GM12878 (cell line): ENCODE results near the gene GALNT11. TPM values are rescaled to one million over a fixed set of nuclear protein-coding genes. Genes with fewer than 3 reads are reported as not detected.

Experiments
- BACH1 ChIP-seq: fragments of 450-650 bp; IDR thresholded peaks from 2 replicates; pipeline ENCODE4 v1.6.1; 2017; ENCODE audit warnings: mild to moderate bottlenecking, borderline replicate concordance
- BHLHE40 ChIP-seq, 2 experiments: fragments of 450-650 bp in 1 of 2; IDR thresholded peaks; 2 replicates each; pipeline ENCODE4 v1.6.1; 2011 to 2017; ENCODE audit warnings: low read depth in 2 of 2, borderline replicate concordance in 1 of 2, improper control_type of control experiment in 1 of 2, low read length in 1 of 2, mild to moderate bottlenecking in 1 of 2
- CBX5 ChIP-seq: sonication (generic); IDR thresholded peaks from 2 replicates; pipeline ENCODE4 v1.6.1; 2016; ENCODE audit warnings: low read depth, moderate library complexity, mild to moderate bottlenecking, inconsistent platforms
- CEBPB ChIP-seq, 2 experiments: fragments of 150-350 bp in 1 of 2; IDR thresholded peaks; 2 replicates each; pipeline ENCODE4 v1.6.1; 2012 to 2014; ENCODE audit warnings: low read depth in 2 of 2, low read length in 2 of 2, borderline replicate concordance in 1 of 2, inconsistent platforms in 1 of 2
- MAX ChIP-seq: IDR thresholded peaks from 2 replicates; pipeline ENCODE4 v1.6.1; 2012; ENCODE audit warnings: low read depth, low read length, improper control_type of control experiment
- MYC ChIP-seq: IDR thresholded peaks from 2 replicates; pipeline ENCODE4 v1.6.1; 2011; ENCODE audit warnings: mild to moderate bottlenecking, low read length, moderate library complexity, inconsistent platforms; ENCODE audit not compliant: insufficient read depth, insufficient replicate concordance, insufficient read length, severe bottlenecking
- RBBP5 ChIP-seq: fragments of 200-600 bp; sonication (generic); conservative IDR thresholded peaks from 2 replicates; pipeline ENCODE4 v1.6.1; 2016
- RELB ChIP-seq: fragments of 450-650 bp; IDR thresholded peaks from 2 replicates; pipeline ENCODE4 v1.6.1; 2017; ENCODE audit warnings: low read depth, mild to moderate bottlenecking, moderate library complexity
- SMAD1 ChIP-seq: fragments of 450-650 bp; IDR thresholded peaks from 2 replicates; pipeline ENCODE4 v1.6.1; 2018; ENCODE audit warnings: mild to moderate bottlenecking, low read depth; ENCODE audit not compliant: partially characterized antibody
- SMAD5 ChIP-seq: IDR thresholded peaks from 2 replicates; pipeline ENCODE4 v1.6.1; 2016; ENCODE audit warnings: antibody characterized with exemption, low read depth
- SREBF2 ChIP-seq: IDR thresholded peaks from 2 replicates; pipeline ENCODE4 v1.6.1; 2012; ENCODE audit warnings: mild to moderate bottlenecking, low read length
- SUZ12 ChIP-seq: fragments of 200-600 bp; sonication (generic); IDR thresholded peaks from one replicate; pipeline ENCODE4 v1.6.1; 2018; ENCODE audit warnings: antibody characterized with exemption, mild to moderate bottlenecking; ENCODE audit not compliant: unreplicated experiment
- polyA plus RNA-seq, 11 experiments: library from polyadenylated mRNA; depleted of rRNA in 4 of 11; unstranded in 6 of 11; stranded (reverse) in 5 of 11; fragments of >200 nt; fragmentation: Nextera tagmentation in 4 of 11; fragmentation: Illumina TruSeq in 1 of 11; extraction: Ambion mirVana in 4 of 11; extraction: Trizol in 1 of 11; gene quantifications; 1 replicate in 1 of 11; 2 replicates in 10 of 11; pipeline versions ENCODE4 v1.2.1 to v1.2.3, GENCODE V29; 2011 to 2016; ENCODE audit warnings: inconsistent platforms in 2 of 11, missing spikeins in 2 of 11, low read depth in 1 of 11
- total RNA-seq, 4 experiments: library from RNA; depleted of rRNA in 3 of 4; stranded (reverse); fragments of >200 nt in 3 of 4; fragmentation: Illumina TruSeq in 1 of 4; extraction: Trizol in 1 of 4; gene quantifications; 2 replicates each; pipeline versions ENCODE4 v1.2.1 to v1.2.3, GENCODE V29; 2013 to 2021
- TF ChIP-seq, protein P1 (sequence below): fragments of 450-650 bp; IDR thresholded peaks from 2 replicates; pipeline ENCODE4 v1.6.1; 2014; ENCODE audit warnings: mild to moderate bottlenecking

GALNT11 gene
- total and polyA plus RNA-seq, 10 of the 15 experiments (the other 5 are each of a cell fraction or from before 2014, with no cell fraction given), result 2.0 to 9.5 (median 6.4) TPM

DNA sequence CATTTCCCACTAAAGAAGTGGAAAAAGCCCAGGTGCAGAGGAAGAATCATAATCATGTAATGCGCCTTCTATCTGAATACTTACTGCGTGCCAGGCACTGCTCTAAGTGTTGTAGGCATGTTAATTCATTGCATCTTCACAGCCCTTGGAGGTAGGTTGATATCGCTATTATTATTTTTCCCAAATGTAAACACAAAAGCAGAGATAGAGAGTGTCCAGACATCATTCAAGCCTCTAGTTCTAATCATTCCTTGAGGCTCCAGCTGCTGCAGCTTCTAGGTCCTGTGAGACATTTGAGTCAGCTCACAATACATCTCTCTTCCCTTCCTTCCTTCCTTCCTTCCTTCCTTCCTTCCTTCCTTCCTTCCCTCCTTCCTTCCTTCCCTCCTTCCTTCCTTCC is 44.3 kb upstream of the GALNT11 start (continued):
- TF ChIP-seq SMAD1, result no peak
- TF ChIP-seq RBBP5, result no peak
- no peak for TF ChIP-seq MYC
- TF ChIP-seq RELB, result no peak
- TF ChIP-seq CBX5, result no peak
- no peak for TF ChIP-seq BHLHE40 (IDR thresholded peaks at IDR 0.05; ENCODE audit: borderline replicate concordance in 1 of 2, low read depth in 2 of 2, low read length in 1 of 2)
- no peak for TF ChIP-seq SUZ12
- TF ChIP-seq BACH1, result no peak
- TF ChIP-seq SMAD5, result no peak
- no peak for TF ChIP-seq CEBPB (IDR thresholded peaks at IDR 0.05; ENCODE audit: borderline replicate concordance in 1 of 2, low read depth in 2 of 2, low read length in 2 of 2)
- no peak for TF ChIP-seq MAX
- TF ChIP-seq SREBF2, result no peak
- TF ChIP-seq, protein P1, sequence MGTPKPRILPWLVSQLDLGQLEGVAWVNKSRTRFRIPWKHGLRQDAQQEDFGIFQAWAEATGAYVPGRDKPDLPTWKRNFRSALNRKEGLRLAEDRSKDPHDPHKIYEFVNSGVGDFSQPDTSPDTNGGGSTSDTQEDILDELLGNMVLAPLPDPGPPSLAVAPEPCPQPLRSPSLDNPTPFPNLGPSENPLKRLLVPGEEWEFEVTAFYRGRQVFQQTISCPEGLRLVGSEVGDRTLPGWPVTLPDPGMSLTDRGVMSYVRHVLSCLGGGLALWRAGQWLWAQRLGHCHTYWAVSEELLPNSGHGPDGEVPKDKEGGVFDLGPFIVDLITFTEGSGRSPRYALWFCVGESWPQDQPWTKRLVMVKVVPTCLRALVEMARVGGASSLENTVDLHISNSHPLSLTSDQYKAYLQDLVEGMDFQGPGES, result no peak
